Keratinocyte (primary cell): ENCODE data around the gene ABO. TPM values are rescaled to one million over a fixed set of nuclear protein-coding genes. Genes with fewer than 3 reads are reported as not detected.

ENCODE experiments used
- DNase-seq: peaks from one replicate; pipeline ENCODE4 v3.0.0-alpha.2; 2011; ENCODE audit warnings: low read depth, missing footprints, low spot score
- FAIRE-seq: peaks from 2 replicates; lab custom pipeline; 2011; peaks lifted over from hg19 to GRCh38; lab: Jason Lieb, UNC
- H2AFZ ChIP-seq: 2 replicates; pipeline ENCODE4 v1.6.0; 2012; ENCODE audit warnings: low read length, control low read depth, inconsistent platforms; ENCODE audit not compliant: control insufficient read depth
- H3K27ac ChIP-seq: 2 replicates; pipeline ENCODE4 v1.5.1; 2011; ENCODE audit warnings: low read length; ENCODE audit not compliant: control insufficient read depth, insufficient read depth
- H3K27me3 ChIP-seq: 3 replicates; pipeline ENCODE4 v1.6.0; 2011; ENCODE audit warnings: low read length; ENCODE audit not compliant: control insufficient read depth, insufficient read depth; ENCODE audit errors: extremely low read depth
- H3K36me3 ChIP-seq, 2 experiments: 2 replicates in 1 of 2; 3 replicates in 1 of 2; pipeline ENCODE4 v1.5.1; 2011; ENCODE audit warnings: low read length in 2 of 2, mild to moderate bottlenecking in 1 of 2; ENCODE audit not compliant: control insufficient read depth in 2 of 2, insufficient read depth in 2 of 2; ENCODE audit errors: extremely low read depth in 1 of 2
- H3K4me1 ChIP-seq: 3 replicates; pipeline ENCODE4 v1.5.1; 2011; ENCODE audit warnings: low read length; ENCODE audit not compliant: control insufficient read depth, insufficient read depth; ENCODE audit errors: extremely low read depth
- H3K4me2 ChIP-seq: 3 replicates; pipeline ENCODE4 v1.6.0; 2011; ENCODE audit warnings: low read depth, low read length; ENCODE audit not compliant: control insufficient read depth, insufficient read depth; ENCODE audit errors: extremely low read depth
- H3K4me3 ChIP-seq, 3 experiments: fragments of 200-600 bp in 1 of 3; sonication (generic) in 1 of 3; 2 replicates in 2 of 3; 3 replicates in 1 of 3; pipeline ENCODE4 v1.5.1; 2011 to 2016; ENCODE audit warnings: low read length in 3 of 3, mild to moderate bottlenecking in 3 of 3, control low read depth in 2 of 3, inconsistent platforms in 1 of 3, low read depth in 1 of 3, mixed read lengths in 1 of 3, mixed run types in 1 of 3, moderate library complexity in 1 of 3; ENCODE audit not compliant: control insufficient read depth in 2 of 3, insufficient read depth in 2 of 3; ENCODE audit errors: extremely low read depth in 1 of 3
- H3K79me2 ChIP-seq: 2 replicates; pipeline ENCODE4 v1.6.0; 2012; ENCODE audit warnings: low read length; ENCODE audit not compliant: control insufficient read depth, insufficient read depth
- H3K9ac ChIP-seq: 3 replicates; pipeline ENCODE4 v1.6.0; 2011; ENCODE audit warnings: low read length; ENCODE audit not compliant: control insufficient read depth, insufficient read depth; ENCODE audit errors: extremely low read depth
- H3K9me1 ChIP-seq: 3 replicates; pipeline ENCODE4 v1.6.0; 2011; ENCODE audit warnings: low read length; ENCODE audit not compliant: control insufficient read depth, insufficient read depth; ENCODE audit errors: extremely low read depth
- H3K9me3 ChIP-seq: 2 replicates; pipeline ENCODE4 v1.5.1; 2012; ENCODE audit warnings: low read depth, low read length; ENCODE audit not compliant: control insufficient read depth
- H4K20me1 ChIP-seq: 3 replicates; pipeline ENCODE4 v1.6.0; 2011; ENCODE audit warnings: low read length; ENCODE audit not compliant: control insufficient read depth, insufficient read depth; ENCODE audit errors: extremely low read depth
- CTCF ChIP-seq, 3 experiments: IDR thresholded peaks in 1 of 3; conservative IDR thresholded peaks in 1 of 3; optimal IDR thresholded peaks in 1 of 3; 2 replicates in 2 of 3; 3 replicates in 1 of 3; pipeline versions ENCODE3 to v1.5.1; 2011; ENCODE audit warnings: low read length in 3 of 3, mild to moderate bottlenecking in 3 of 3, moderate library complexity in 2 of 3, control low read depth in 1 of 3, inconsistent platforms in 1 of 3; ENCODE audit not compliant: insufficient read depth in 2 of 3; ENCODE audit errors: extremely low read depth in 1 of 3
- EZH2 ChIP-seq: IDR thresholded peaks from one replicate; pipeline ENCODE4 v1.6.1; 2012; ENCODE audit warnings: inconsistent platforms, mild to moderate bottlenecking, low read length, moderate library complexity
- dilution Hi-C: fragments of 300-500 bp; cut with MboI; formaldehyde crosslinking; loops from one replicate; pipeline ENCODE4 v1.7.0; 2020; ENCODE audit warnings: low sequenced_read_pairs; ENCODE audit not compliant: extremely low pct_ligation_motif_present
- polyA plus RNA-seq, 5 experiments: library from polyadenylated mRNA; depleted of rRNA in 3 of 5; stranded (reverse) in 3 of 5; stranded (forward) in 1 of 5; unstranded in 1 of 5; fragments of >200 nt; gene quantifications; 1 replicate in 1 of 5; 2 replicates in 3 of 5; 3 replicates in 1 of 5; pipeline versions ENCODE4 v1.2.1 to v1.2.3, GENCODE V29; 2011 to 2012; ENCODE audit warnings: missing spikeins in 2 of 5, low read depth in 1 of 5, low replicate concordance in 1 of 5

The ABO gene
- polyA plus RNA-seq, 1 donor (not counting 4 experiments of a cell fraction or from before 2014, with no cell fraction given) = not detected

- no peak for TF ChIP-seq CTCF (optimal IDR thresholded peaks at IDR 0.05 in 1 of 3, IDR thresholded peaks at IDR 0.05 in 1 of 3, conservative IDR thresholded peaks at IDR 0.05 in 1 of 3; ENCODE audit: extremely low read depth in 1 of 3, insufficient read depth in 2 of 3, low read length in 3 of 3)
- no peak for TF ChIP-seq EZH2
- H3K4me3 ChIP-seq = no peak overlapping the region
- no peaks in the 10 kb centered on the region for H3K9me3 ChIP-seq
- no peaks in the 10 kb centered on the region for H3K9me1 ChIP-seq
- no peaks in the 10 kb centered on the region for H3K27me3 ChIP-seq
- peaks cover 7% of the 10 kb centered on the region for H3K4me1 ChIP-seq
- H3K36me3 ChIP-seq = no peaks in the 10 kb centered on the region
- H3K79me2 ChIP-seq = no peaks in the 10 kb centered on the region
- DNase-seq (no peak), FAIRE-seq (no peak)
- H3K27ac ChIP-seq = no peak overlapping the region
- dilution Hi-C loops = no loop called here
- H4K20me1 ChIP-seq = no peaks in the 10 kb centered on the region
- no peak overlapping the region for H3K4me2 ChIP-seq
- no peak overlapping the region for H2AFZ ChIP-seq
- no peak overlapping the region for H3K9ac ChIP-seq
These were observed 18.9 kb downstream of the ABO start for GRCh38 chr9:133256136-133256461.

- DNase-seq = no peak
- Histone ChIP-seq H3K27me3 (no peaks in the 10 kb centered on the region), H3K4me1 (peaks cover 7% of the 10 kb centered on the region), H3K9me3 (no peaks in the 10 kb centered on the region), H3K79me2 (no peaks in the 10 kb centered on the region), H3K27ac (no peak overlapping the region), H3K36me3 (no peaks in the 10 kb centered on the region), H3K4me3 (no peak overlapping the region), H4K20me1 (no peaks in the 10 kb centered on the region), H3K9ac (no peak overlapping the region), H2AFZ (no peak overlapping the region), H3K4me2 (no peak overlapping the region), H3K9me1 (no peaks in the 10 kb centered on the region)
- dilution Hi-C loops = no loop called here
- TF ChIP-seq CTCF (optimal IDR thresholded peaks at IDR 0.05 in 1 of 3, IDR thresholded peaks at IDR 0.05 in 1 of 3, conservative IDR thresholded peaks at IDR 0.05 in 1 of 3; ENCODE audit: extremely low read depth in 1 of 3, insufficient read depth in 2 of 3, low read length in 3 of 3) = no peak
- TF ChIP-seq EZH2 = no peak
- FAIRE-seq = no peak
These were observed 19.4 kb downstream of the ABO start for GRCh38 chr9:133255371-133256135.
